ENCODE results near the gene GAK.

Gene GAK

DNA sequence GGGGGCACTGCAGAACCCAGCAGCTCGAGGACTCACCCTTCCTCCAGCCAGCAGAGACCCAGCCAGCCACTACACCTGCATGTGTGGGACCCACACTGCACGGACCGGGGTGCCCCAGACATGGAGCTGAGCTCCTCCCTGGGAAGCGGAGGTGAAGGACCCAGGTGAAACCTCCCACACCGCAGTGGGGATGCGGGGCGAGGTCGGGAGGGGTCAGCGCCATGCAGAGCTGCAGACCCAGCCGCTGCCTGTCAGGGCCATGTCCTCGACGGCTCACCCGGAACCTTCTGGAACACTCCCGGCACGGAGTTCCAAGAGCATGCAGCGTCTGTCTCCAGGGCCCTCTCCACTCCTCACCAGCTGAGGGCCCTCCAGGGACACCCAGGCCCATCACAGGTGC is 42.6 kb downstream of the GAK start:
- no peak for DNase-seq (ENCODE audit: low spot score)

DNA sequence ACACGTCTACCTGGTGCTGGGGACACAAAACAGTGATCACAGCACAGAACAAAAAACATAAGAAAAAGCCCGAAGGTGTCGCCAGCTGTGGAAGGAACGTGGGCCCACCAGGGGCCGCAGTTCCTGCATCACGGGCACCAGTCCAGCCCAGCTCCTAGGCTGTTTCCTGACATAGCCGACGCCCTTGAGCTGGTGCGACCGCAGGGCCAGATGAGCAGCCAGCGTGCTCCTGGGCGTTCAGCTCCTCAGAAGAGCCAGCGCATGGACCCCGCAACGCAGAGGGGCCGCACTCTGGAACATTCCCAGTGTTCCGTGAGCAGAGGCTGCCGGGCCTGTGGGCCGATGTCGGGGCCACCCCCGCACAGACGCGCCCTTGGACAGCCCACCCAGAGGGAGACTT is 44.1 kb downstream of the GAK start:
- DNase-seq (ENCODE audit: low spot score), result no peak

DNA sequence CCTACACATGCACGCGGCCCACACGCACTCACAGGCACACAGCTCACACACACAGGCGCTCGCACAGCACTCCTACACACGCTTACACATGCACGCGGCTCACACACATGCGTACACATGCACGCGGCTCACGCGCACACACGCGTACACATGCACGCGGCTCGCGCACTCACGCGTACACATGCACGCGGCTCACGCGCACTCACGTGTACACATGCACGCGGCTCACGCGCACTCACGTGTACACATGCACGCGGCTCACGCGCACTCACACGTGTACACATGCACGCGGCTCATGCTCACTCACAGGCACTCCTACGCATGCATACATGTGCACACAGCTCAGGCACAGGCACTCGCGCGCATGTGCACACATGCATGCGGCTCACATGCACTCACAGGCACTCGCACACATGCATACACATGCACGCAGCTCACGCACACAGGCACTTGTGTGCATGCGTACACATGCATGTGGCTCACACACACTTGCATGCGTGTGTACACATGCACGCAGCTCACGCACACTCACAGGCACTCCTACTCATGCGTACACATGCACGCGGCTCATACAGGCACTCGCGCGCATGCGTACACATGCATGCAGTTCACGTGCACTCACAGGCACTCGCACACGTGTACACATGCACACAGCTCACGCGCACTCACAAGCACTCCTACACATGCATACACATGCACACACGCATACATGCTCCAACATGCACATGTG is 44.9 kb downstream of the GAK start:
- no peak for DNase-seq (ENCODE audit: low spot score)

DNA sequence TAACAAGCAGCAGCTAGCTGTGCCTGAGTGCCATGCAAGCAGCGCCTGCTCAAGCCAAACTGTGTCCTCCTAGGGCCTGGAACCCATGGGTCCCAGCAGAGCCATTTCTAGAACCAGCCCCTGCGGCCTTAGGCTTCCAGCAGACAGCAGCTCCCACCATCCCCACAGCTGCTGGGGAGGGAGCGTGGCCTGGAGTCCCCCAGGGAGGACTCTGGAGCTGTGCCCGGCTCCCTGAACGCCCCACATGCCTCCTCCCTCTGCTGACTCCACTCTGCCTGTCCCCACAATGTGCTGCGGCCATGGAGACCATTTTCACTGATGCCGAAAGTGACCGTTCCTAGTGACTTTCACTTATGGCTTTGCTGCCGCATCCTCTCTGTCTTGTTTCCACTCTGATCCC is 45.9 kb downstream of the GAK start:
- no peak for DNase-seq (ENCODE audit: low spot score)

DNA sequence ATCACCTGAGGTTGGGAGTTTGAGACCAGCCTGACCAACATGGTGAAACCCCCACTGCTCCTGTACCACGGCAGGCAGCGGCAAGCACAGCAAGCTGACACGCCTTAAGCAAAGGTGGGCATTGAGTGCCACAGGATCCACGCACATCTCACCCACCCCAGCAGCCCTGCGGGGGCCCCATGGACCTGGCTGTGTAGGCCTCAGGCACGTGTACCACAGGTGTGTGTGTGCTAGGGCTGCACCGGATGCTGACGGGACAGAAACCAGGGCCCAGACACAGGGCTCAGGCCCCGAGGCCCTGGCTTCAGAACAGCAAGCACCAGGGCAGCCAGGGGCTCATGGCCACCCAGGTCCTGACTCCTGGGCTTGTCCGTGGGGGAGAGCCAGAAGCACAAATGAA is 46.8 kb downstream of the GAK start:
- DNase-seq (ENCODE audit: low spot score), result no peak

DNA sequence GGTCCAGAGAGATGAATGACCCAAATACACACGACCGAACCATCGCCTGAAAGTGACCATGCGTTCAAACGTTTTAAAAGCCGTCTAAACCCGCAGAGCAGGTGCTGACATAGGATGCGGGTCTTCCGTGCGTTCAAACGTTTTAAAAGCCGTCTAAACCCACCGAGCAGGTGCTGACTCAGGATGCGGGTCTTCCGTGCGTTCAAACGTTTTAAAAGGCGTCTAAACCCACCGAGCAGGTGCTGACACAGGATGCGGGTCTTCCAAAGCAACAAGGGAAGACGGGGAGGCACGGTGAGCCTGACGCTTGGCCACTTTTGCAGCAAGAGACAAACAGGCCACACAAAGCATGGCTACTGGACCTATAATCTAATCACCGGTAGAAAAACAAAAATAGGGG is 47.2 kb downstream of the GAK start:
- DNase-seq (ENCODE audit: low spot score), result no peak

DNA sequence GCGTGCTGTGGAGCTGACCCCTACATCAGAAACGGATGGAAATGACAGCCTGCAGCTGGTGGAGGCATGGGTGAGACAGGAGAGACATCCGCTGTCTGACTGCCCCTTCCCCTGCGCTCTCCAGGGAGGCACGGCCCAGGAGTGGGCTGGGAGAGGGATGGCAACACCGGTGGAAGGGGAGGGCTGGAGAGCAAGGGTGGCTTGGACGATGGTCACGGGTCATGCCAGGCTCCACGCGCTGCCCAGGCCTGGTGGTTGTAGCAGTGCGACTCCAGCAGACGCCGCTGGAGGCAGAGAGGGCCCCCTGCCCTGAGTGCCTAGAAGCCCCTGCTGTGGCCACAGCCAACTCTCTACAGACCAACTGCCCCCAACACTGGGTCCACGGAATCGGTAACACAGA is 47.9 kb downstream of the GAK start:
- no peak for DNase-seq (ENCODE audit: low spot score)

DNA sequence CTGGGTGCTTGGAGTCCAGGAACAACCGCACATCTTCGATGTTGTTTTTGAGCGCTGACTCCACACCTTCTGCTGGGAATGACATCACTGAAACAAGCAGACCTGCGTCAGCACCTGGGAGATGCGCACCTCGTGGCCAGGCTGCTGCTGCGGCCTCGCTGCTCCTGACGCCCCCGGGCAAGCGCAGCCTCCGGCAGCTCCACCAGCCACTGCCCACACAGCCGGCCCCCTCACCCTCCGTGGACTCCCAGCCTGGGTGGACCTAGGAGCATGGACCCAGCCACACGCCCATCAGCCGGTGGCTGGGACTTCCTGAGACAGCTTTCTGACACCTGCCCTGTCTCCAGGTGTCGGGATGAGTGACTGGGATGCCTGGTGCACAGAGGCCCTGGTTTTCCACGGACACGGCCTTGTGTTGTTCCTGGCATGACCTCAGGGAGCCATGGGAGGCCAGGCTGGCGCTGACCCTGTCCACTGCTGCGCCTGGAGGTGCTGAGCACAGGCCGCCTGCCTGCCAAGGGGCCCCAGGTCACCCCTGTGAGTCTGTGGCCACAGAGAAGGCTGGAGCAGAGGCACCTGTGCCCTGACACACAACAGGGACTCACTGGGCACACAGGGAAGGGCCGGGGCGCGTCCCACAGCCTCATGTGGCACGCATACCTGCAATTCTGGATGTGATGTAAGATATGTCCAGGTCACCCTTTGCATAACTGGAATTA is 48.6 kb downstream of the GAK start:
- DNase-seq (ENCODE audit: low spot score), result no peak

DNA sequence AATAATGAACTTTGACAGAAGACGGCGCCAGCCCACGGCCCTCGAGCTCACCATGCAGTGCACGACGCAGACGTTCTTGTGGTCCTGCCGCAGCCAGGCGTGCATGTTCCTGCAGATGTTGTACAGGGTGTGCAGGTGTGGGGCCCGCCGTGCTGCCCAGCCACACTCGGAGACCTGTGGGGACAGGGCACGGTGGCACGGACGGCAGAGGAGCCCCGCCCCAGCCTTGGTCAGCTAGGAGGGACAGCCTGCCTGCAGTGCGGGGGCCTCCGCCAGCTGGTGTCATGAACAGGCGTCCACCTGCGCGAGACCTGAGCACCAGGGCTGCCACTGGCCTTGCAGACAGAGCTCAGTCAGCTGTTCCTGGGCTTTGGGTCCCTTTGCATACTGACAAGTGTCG is 49.5 kb downstream of the GAK start:
- DNase-seq (ENCODE audit: low spot score), result no peak

DNA sequence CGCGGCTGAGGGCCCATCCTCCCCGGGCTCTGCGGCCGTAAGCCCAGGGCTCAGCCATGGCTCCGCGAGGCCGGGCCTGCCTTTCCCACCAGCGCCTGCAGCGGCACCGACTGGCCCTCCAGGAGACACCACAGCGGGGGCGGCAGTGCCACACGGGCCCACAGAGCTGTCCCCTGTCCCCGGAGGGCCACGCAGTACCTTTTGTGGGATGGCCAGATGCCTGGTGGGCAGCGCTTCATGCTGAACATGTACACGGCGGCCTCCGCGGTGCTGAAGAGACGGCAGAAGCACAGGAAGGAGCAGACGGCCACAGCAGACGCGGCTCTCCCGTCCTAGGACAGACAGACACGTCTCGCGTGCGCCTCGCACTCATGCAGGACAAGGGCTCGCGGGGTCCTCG is 50.4 kb downstream of the GAK start:
- no peak for DNase-seq (ENCODE audit: low spot score)

DNA sequence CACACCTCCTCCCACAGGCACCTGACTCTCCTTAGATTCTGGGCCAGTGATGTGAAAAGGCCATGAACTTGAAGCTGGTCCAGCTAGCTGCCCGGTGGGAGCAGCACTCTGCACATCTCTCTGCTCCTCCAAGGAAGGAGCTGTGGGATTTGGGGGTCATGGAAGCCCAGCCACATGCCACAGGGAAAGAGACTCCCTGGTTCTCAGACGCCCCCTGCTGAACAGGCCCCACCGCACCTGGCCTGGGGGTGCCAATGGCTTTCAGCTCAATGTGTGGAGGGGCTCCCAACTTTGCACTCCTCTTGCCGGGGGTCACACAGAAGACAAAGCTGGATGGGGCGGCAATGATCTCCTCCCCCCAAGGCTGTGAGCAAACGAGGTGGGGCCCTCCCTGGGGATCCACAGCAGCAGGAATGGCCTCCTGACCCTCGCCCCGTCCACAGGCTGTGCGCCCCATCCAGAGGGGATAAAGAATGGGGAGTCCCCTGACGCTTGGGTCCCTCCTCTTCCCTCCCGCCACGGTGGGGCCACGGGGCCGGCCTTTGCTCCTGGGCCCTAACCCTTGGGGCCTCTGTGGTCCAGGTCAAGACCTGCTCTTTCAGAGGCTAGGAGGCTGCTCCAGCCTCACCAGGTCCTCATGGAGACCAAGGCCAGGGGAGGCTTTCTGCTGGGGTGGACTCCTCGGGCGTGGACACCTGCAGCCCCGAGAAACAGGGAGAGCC is 51.3 kb downstream of the GAK start:
- DNase-seq (ENCODE audit: low spot score), result no peak

DNA sequence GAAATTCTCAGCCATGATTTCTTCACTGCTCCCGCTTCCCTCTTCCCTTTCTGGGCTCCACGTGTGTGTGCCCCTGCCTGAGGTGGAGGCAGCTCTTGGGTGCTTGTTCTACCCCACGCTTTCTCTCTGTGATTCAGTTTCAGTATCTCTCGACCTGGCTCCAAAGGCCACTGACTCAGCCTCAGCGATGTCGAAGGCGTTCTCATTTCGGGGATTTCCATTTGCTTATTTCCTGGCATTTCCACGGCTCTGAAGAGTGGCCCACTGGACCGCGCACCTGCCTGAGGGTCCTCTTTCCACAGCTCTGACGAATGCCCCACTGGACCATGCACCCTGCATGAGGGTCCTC is 52.4 kb downstream of the GAK start:
- DNase-seq (ENCODE audit: low spot score), result no peak

DNA sequence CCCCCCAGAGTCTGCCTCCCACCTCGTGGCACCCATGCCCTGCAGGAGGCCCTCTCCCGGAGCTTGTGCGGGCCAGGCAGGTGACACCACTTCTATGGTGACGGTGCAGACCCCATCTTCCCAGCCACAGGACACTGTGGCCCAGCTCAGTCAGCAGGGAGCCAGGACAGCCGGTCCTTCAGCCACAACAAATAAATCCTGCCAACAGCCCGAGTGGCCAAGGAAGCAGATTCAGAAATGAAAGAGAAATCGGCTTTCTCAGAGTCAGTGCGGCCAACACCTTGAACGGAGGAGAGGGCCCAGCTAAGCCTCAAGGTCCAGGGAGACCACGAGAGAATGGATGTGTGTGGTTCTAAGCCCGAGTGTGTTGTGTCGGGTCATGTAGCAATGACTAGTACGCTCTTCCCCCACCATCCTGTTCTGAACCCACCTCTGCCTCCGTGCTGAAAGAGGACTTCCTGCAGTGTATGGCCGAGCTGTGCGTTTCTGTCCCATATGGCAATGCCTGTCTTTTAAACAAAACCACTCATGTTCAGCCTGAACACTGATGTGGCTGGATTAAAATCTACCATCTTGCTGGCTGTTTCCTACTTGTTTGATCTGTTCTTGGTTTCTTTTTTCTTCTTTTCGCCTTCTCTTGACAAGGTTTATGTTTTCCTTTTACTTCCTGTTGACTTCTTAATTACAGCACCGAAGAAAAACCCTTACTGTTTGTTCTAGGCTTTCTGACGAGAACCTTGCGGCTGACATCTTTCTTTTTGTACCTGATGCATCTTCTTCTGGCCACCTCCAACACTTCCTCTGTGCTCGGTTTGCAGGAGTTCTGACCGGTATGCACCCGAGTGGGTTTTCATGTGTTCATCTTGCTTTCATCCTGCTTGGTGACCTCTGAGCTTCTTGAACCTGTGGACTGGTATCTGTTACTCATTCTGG is 53.1 kb downstream of the GAK start:
- no peak for DNase-seq (ENCODE audit: low spot score)

DNA sequence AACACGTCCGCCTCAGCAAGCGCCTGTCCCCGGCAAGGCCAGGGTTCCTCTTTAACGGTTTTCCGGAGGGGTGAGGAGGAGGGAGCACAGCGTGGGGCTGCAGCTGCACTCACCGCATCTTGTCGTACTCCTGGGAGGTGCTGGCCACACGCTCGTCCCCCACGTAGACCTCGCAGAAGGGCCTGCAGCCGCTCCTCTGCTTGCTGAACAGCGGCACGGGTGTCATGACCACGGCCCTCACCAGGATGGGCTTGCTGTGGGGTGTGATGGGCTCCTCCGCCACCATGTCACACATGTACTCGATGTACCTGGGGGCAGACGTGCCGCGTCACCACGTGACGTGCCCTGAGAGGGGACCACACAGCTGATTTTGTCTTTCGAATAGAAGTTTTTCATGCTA is 54.6 kb downstream of the GAK start:
- no peak for DNase-seq (ENCODE audit: low spot score)

DNA sequence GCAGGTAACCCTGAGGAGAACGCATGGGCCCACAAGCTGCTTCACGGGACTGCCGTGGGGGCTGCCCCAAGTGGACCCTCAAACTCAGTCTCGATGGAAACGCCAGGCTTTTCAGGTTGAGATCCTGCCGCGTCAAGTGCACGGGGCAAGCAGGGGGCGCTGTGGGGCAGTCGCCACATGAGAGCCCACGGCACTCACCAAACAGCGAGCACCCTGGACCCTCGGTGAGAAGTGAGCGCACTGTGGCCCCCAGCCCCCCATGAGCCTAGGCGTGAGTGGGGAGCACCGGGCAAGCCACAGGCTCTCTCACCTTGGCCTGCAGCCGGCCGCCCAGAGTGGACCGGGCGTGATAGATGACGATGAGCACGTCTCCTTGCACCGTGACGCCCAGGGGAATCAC is 55.3 kb downstream of the GAK start:
- peak; percentile 12 for DNase-seq (ENCODE audit: low spot score)

DNA sequence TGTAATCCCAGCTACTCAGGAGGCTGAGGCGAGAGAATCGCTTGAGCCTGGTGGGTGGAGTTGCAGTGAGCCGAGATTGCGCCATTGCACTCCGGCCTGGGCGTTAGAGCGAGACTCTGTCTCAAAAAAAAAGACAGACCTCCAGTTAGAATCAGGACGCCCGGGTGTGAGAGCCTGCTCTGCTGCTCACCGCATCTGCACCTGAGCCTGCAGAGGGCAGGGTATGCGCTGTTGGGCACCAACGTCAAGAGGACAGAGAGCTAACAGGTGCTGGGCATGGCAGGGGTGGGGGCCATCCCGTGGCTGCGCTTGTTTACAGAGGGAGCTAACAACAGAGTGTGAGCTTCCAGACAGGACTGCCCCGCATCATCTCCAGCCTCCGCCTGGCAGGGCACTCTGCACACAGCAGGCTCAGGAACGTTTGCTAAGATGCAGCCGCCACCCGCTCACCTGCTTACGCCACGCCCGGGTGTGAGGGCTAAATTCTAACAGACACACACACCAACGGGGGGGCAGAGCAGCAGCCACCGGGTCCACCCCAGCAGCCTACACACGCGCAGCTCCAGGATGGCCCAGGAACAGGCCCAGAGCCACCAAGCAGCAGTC is 56.2 kb downstream of the GAK start:
- no peak for DNase-seq (ENCODE audit: low spot score)

DNA sequence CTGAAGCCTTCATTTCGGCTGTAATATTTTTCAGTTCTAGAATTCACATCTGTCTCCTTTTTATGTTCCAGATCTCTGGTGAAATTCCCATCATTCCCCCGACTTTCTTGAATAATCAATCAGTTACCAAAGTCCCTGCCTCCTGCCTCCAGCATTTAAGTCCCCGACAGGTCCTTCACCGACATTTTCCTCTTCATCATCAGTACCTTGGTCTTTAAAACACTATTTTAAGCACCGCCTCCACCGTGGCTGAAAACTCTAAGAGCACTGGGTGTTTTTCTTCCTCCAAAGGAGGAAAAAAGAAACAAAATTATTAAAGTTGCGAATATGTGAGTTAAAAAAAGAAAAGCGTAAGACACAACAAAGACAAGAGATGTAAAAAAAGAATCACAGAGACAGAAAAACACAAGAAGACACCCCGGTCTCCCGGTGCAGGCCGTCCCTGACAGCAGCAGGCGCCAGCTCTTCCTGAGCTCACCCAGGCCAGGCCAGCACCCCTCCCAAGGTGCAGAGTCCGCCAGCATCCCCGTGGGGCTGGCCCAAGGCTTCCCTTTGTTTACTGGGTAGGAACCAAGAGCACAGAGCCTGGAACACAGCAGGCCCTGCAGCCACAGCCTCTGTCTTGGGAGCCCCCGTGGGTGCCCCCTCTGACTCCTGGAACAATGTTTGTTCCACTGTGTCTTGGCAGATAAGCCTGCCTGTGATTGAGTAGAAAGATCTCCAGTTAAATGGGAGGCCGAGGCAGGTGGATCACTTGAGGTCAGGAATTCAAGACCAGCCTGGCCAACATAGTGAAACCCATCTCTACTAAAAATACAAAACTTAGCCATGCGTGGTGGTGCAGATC is 56.9 kb downstream of the GAK start:
- no peak for DNase-seq (ENCODE audit: low spot score)

DNA sequence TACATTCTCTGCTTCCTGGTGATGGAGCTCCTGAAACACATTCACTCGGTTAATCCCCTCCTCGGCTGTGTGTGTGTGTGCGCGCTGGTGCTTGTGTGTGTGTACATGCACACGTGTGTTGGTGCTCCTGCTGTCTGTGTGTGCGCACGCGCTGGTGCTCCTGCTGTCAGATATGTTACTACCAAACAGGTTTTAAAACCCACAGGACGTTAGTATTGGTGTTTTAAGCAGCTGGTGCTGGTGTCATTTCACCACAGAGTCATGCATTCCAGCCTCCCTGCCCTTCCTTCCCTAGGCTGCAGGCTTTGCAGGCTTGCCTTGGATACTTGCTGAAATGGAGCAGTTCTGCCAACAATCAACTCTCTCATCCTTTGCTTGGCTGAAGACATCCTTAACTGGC is 58.1 kb downstream of the GAK start:
- DNase-seq (ENCODE audit: low spot score), result no peak

DNA sequence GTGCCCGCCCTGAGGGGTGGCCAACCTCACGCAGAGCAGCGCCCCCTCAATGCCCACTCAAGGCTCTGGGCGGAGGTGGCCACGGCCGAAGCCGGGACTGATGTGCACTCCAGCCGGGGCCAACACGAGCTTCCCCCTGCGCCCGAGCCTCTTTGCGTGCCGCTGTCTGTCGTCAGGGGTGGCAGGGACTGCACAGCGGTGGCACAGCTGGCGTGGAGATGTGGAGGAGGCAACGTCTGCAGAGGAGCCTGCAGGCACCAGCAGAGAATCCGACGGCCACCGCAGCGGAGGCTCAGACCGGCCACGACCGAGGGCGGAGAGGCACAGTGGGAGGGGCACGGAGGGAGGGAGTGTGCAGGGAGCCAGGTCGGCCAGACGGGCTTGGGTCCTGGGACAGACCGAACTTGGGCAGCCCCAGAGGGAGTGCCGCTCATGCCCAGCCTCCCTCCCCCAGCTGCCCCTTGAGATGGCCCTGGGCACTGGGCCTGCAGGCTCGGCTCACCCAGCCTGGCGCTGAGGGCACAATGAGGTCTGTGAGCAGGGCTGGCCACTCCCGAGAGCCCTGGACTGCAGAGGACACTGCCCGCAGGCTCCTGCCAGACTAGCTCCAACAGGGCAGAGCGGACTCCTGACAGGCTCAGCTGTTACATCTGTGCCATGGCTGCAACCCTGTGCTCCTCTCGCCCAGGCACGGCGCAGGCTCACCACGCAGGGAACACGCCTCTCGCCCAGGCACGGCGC is 59.7 kb downstream of the GAK start:
- no peak for DNase-seq (ENCODE audit: low spot score)

DNA sequence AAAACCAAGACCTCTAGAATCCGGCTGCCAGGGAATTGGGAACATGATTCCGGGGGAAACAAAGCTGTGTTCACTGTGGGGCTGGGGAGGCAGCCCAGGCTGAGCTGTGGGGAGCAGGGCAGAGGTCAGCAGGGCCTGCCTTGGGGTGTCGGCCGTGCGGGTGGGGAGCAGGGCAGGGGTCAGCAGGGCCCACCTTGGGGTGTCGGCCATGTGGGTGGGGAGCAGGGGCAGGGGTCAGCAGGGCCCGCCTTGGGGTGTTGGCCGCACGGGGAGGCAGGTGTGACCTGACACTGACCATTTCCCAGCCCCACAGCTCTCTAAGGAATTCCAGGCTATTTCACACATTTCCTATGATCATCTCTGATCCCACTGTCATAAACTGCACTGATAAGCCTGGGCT is 60.6 kb downstream of the GAK start:
- no peak for DNase-seq (ENCODE audit: low spot score)
